Lower leg skin (tissue), 3 donors: ENCODE measurements around the gene UGT1A8.

Experiments used
- POLR2A ChIP-seq, 2 donors: fragments of 450-650 bp; IDR thresholded peaks; one replicate each; pipeline ENCODE4 v1.6.1; 2016 to 2017; ENCODE audit warnings: antibody characterized with exemption in 2 of 2, mild to moderate bottlenecking in 1 of 2, moderate library complexity in 1 of 2
- TF ChIP-seq, protein P1 (sequence below), 3 donors: fragments of 450-650 bp; IDR thresholded peaks; one replicate each; pipeline ENCODE4 v1.5.1; 2016; ENCODE audit warnings: antibody characterized with exemption in 3 of 3, mild to moderate bottlenecking in 3 of 3, moderate library complexity in 2 of 3

- TF ChIP-seq, protein P1, sequence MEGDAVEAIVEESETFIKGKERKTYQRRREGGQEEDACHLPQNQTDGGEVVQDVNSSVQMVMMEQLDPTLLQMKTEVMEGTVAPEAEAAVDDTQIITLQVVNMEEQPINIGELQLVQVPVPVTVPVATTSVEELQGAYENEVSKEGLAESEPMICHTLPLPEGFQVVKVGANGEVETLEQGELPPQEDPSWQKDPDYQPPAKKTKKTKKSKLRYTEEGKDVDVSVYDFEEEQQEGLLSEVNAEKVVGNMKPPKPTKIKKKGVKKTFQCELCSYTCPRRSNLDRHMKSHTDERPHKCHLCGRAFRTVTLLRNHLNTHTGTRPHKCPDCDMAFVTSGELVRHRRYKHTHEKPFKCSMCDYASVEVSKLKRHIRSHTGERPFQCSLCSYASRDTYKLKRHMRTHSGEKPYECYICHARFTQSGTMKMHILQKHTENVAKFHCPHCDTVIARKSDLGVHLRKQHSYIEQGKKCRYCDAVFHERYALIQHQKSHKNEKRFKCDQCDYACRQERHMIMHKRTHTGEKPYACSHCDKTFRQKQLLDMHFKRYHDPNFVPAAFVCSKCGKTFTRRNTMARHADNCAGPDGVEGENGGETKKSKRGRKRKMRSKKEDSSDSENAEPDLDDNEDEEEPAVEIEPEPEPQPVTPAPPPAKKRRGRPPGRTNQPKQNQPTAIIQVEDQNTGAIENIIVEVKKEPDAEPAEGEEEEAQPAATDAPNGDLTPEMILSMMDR (IDR thresholded peaks at IDR 0.05), result no peak
- no peak for TF ChIP-seq POLR2A (IDR thresholded peaks at IDR 0.05)
Observed at GRCh38 chr2:233686928-233687327, 69.5 kb downstream of the UGT1A8 start.
